NOMO-1 treated with dmso at 0.1 percent for 144 hours (cell line): ENCODE measurements around the gene SH3BP5.

ENCODE experiments used
- DNase-seq: peaks from one replicate; lab custom pipeline; 2025; ENCODE audit not compliant: unreplicated experiment; lab: John Stamatoyannopoulos, UW

The SH3BP5 gene

DNA sequence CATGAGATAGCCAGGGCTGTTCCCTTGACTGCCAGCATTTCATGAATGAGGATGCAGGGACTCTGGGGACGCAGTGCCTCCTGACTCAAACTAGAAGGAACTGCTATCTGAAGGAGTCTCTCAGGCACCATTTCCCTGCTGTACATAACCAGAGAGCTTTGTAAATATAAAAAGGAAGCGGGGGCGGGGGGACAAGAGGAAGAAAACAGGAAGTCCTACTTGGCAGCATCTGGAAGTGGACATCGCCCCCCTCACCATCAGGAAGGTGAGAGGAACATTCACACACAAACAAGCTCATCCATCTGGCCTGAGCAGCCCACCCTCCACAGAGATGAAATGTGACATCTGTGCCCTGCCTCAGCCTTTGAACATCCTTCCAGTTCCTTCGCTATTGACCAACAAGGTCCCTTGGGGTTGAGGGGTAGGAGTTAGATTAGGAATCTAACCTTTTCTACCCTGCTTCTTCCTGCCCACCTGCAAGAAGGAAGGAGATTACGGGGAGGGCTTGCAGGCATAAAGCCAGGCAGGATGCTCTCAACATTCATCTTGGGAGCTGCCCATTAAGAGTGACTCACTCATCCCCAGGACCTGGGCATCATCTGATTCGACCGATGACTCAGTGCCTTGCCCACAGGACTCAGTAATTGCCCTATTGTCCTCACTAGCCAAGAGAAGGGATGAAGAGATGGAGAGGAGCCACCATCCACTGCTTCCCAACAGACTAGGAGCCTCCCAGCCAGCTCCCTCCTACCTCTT is 31.9 kb downstream of the SH3BP5 start:
- DNase-seq: no peak

DNA sequence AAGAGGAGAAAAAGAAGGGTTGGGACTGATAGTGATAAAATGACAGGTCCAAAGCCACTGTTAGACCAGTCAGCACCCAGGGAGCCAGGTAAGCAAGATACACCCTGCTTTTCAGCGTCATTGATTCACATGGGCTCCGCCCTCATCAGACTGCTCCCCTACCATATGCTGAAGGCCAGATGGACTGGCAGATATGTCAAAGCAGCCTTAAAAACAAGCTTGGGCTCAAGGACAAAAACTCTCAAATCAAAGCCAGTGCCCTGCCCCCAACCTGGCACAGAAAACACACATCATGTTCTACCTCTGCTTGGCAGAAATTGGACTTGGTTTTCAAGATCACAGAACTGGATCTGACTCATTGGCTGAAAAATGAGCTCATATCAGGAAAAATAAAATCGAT is 33.4 kb downstream of the SH3BP5 start:
- no peak for DNase-seq

DNA sequence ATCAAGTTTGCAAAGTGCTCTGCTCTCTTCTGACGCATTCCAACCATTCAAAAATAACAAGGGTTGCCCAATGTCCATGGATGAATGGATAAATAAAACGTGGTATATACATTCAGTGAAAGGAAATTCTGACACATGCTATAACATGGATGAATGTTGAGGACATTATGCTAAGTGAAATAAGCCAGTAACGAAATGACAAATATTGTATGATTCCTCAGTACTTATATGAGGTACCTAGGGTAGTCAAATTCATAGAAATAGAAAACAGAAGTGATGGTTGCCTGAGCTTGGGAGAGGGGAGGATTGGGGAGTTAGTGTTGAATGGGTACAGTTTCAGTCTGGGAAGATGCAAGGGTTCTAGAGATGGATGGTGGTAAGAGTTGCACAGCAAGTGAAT is 33.9 kb downstream of the SH3BP5 start:
- DNase-seq: no peak

DNA sequence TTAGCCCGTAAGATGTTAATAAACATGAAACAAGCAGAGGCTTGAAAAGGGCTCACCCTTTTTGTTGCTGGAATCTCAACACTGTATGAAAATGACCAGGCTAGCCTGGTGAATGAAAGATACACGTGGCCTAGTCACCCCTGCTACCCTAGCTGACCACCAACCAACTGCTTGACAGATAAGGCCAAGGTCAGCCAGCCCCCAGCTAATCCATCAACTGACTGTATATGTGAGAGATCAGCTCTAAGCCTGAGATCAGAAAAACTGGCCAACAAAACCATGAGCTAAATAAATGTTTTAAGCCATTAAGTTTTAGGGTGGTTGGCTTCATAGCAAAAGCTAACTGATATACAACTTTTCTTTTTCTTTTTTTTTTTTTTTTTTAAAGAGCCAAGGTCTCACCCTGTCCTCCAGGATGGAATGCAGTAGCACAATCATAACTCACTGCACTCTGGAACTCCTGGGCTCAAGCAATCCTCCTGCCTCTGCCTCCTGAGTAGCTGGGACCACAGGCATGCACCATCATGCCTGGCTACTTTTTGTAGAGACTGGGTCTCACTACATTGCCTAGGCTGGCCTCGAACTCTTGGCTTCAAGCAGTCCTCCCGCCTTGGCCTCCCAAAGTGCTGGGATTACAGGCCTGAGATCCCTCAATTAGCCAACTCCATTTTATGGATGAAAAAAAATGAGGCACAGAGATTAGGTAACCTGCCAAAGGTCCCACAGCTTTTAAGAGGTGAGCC is 34.6 kb downstream of the SH3BP5 start:
- no peak for DNase-seq

DNA sequence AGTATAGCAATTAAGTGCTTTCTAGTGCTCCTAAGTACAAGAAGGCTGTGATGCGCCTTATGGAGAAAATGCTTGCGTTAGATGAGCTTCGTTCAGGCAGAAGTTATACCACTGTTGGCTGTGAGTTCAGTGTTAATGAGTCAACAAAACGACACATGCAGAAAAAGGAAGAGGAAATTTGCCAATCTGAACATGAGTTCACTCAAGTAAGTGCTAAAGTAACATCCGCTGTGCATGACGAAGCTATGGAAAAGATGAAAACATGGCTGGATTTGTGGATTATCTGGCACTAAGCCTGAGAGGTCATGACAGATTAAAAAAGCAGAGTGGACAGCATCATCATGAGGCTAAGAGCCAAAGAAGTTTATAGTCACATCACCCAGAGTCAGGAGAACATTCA is 36.9 kb downstream of the SH3BP5 start:
- DNase-seq: peak; percentile 85

DNA sequence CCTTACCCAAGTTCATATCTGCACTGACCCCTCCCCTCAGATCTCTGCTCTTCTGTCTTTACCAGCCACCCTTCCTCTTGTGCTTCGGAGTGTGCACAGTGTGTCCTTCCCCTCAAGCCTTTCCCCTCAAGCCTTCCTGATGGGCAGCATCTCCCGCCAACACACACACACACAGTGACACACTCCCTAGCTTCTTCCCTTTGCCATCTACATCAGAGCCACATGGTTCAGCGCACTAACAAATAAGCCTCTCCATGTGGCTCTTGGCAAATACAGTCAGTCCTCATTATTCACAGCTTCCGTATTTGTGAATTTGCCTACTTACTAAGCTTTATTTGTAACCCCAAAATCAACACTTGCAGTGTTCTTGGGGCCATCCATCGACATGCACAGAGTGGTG is 37.5 kb downstream of the SH3BP5 start:
- DNase-seq: peak; percentile 36

DNA sequence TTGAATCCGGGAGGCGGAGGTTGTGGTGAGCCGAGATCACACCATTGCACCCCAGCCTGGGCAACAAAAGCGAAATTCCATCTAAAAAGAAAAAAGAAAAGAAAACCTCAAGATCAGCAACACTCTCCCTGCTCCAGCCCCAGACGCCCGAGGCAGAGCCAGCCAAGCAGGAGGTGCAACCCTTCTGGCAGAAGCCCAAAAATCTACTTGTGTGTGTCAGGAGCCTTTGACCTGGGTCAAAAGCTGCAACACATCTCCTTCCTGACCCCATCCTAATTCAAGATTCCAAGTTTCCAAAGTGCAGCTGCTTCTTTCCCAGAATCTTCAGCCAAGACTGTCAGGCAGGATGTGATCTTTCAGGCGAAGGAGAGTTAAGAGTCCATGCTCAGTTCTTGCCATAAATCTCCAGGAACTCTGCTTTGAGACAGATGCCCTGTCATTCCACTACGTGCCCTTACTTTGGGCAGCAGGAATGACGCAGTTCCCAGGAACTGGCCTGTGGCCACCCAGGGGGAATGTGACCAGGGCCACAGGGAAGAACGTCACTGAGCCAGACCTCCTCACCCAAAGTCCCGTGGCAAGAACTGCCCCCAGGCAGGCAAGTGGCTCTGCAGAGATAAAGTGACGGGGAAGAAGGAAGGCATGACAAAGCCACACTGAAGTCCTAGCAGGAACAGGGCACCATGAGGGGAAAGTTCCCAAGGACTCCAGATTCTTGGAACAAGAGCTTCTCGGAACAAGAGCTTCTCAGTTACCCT is 39.4 kb downstream of the SH3BP5 start:
- no peak for DNase-seq

DNA sequence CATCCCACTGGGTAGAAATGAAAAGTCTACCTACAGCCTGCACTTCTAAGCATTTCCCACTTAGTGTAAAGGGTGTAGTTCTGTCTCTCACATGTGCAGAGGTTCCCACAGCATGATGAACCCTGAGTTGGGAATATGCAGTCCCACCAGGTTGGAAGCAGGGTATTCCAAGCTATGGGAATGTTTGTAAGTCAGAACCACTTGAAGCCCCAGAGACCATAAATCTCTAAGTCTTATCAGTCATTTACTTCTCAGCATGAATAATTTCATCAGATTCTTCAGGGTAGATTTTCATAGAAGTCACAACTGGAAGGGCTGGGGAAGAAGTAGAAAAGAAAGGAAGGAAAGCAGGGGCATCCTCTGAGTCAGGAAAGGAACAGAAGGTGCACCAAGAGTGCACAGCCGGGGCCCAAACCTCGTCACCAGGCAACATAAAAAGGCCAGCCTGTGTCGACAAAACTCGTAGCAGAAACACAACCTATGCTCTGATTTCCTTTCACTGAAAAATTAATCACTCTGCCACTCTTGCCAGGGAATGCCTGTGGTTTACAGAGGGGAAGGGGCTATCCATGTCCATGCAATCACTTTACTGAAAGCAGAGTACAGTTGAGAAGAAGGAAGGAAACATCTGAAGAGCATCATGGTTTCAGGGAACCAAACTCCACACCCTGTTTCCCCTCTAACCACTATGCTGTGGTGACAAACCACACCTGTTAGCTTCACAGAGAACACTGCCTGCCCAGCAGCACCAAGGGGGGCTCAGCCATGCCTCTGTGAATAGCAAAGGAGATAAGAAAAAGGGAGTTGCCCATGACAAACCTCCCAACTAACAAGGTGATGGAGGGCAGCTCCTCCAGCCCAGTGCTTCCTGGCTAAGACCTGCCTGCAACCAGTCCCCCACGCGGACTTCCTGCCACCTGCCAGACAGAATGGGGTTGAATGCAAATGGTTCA is 40.5 kb downstream of the SH3BP5 start:
- DNase-seq: no peak

DNA sequence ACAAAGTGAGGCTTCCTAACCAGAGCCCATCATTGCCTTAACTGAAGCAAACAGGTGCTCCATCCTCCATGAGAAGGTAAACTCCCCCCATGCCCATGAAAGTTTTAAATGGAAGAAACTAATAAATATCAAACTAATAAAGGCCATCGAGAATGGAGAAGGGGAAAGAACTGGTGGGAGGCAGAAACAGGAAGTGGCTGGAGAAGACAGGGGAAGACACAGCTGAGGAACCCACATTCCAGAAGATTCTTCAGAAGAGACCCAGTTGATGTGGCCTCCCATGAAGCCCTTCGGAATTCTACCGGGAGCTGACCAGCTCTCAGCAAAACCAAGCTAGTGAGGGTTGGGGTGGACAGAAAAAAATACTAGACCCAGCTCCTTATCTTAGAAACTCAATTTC is 41.6 kb downstream of the SH3BP5 start:
- no peak for DNase-seq

DNA sequence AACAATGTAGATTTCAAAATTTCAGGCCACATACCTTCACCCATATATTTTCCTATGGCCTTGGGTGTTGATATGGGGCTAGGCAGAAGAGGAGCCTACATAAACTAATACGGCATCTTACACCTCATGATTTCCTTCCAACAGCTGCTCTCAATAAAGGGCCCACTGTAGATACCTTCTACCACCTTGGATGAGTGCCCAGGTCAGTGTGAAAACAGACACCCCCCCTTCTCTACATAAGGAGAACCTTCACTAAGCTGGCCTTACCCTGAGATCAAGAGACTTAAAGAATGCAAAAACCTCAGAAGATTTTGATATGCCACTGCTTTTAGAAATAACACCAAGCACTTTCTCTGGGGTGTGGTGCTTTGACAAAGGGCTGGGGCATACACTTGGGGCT is 42.7 kb downstream of the SH3BP5 start:
- no peak for DNase-seq

DNA sequence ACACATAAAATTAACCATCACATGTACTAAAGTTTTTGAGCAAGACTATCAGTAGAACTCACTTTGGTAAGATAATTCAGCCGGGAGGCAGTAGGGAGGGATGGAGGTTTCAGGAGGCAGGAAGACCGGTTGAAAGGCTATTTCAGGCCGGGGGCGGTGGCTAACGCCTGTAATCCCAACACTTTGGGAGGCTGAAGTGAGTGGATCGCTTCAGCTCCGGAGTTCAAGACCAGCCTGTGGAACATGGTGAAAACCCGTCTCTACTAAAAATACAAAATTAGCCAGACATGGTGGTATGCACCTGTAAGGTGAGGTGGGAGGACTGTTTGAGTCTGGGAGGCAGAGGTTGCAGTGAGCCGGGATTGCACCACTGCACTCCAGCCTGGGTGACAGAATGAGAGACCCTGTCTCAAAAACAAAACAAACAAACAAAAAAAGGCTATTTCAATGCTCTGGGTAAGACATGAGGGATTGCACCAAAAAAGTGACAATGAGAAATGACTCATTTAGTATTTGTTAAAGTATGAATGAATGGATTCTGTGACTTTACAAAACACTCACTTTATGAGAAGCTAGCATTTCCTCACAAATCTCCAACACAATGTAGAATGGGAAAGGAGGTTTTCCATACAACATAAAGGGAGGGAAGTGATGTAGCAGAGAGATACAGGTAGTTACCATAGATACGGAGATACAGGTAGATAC is 43.9 kb downstream of the SH3BP5 start:
- DNase-seq: no peak

DNA sequence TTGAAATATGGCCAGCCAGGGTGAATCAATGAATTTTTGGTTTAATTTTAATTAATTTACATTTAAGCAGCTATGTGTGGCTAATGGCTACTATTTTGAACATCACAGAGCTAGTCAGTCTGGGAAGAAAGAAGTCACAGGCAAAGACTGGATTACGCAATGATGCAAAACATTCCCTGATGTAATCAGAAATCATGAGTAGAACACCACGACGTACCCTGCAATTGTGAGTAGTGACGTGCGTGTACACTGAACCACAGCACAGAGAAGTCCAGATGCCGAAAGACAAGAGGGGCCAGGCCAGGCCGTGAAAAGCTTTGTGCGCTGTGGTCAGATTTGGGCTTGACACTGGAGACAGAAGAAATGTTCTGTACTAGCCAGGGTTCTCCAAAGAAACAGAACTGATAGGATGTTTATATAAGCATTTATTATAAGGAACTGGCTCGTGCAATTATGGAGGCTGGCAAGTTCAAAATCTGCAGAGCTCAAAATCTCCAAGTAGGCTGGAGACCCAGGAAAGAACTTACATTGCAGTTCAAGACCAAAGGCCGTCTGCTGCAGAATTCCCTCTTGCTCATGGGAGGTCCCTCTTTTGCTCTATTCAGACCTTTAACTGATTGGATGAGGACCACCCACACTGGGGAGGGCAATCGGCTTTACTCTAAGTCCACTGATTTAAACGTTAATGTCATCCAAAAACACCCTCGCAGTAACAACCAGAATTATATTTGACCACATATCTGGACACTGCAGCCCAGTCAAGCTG is 44.6 kb downstream of the SH3BP5 start:
- DNase-seq: peak; percentile 18

DNA sequence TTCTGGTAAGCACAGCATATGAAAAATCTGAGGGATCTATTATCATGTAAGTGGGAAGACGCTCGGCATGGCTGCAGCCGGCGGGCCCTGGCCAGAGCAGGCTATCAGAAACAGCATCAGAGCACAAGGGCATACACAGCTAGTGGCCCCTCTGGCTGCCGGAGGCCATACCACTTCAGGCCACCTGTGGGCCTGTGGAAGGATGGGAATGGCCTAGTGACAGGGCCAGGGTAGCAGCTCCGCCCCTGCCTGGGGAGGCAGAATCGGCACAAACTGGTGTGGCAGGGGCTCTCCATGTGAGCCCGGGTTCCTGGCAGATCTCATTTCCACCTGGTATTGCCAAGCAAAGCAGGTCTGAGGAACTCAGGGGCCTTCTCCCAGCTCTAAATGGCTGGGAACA is 46.4 kb downstream of the SH3BP5 start:
- no peak for DNase-seq

DNA sequence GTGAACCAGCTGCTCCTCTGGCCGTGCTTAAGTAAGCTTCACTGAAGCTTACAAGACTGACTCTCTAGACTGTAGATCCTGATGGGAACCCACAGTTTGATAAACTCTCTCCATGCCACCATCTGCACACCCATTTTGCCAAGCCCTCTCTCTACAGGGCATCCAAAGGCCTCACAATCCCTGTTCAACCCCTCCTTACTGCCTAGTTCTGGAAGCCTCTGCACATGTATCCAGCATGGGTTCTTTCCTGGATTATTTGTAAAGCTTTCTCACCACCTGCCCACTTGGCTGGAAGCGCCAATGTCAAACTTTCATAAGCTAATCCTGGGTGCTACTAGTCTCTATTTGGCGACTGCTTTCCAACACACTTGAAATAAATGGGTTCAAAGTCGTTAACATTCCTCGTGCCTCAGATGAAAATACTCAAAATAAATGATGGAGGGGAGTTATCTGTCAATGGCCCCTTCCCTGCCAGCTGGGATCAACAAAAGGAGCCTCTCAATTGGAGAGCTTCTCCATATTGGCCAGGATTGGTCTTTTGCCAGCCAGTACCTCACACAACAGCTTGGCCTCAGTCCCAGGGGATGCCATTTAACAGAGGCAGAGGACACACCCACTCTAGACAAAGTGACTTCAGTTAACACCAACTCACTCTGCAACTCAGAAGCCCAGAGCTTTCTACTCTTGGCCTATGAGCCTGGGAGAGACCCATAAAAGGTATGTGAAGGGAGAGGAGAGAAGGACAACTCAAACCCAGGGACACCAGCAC is 48.1 kb downstream of the SH3BP5 start:
- no peak for DNase-seq

DNA sequence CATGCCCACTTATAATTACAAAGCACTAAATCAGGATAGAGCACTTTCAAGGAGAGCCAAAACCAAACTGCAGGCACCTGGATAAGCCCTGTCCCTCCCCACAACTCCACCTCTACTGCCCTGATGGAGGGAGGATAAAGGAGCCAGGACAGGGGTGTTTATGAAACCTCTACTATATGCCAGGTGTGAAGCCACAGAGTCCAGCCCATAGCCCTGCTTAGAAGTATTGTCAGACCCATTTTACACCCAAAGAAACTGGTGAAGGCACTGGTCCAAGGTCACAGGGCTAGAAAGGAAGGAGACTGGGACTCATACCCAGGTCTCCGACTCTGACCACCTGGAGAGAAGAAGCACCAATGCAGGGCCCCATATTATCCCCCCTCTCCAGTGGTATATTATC is 48.7 kb downstream of the SH3BP5 start:
- DNase-seq: no peak

DNA sequence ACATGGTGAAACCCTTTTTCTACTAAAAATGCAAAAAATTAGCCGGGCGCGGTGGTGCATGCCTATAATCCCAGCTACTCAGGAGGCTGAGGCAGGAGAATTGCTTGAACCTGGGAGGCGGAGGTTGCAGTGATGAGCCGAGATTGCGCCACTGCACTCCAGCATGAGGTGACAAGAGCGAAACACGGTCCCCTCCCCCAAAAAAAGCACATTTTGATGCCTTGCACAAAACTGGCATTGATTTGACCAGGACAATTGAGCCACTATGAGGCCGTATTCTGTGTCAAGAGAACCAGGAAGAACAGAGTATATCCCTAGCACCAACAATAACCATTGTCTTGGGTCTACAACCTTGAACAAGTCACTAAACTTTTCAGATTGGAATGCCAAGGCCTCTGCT is 50.6 kb downstream of the SH3BP5 start:
- no peak for DNase-seq

DNA sequence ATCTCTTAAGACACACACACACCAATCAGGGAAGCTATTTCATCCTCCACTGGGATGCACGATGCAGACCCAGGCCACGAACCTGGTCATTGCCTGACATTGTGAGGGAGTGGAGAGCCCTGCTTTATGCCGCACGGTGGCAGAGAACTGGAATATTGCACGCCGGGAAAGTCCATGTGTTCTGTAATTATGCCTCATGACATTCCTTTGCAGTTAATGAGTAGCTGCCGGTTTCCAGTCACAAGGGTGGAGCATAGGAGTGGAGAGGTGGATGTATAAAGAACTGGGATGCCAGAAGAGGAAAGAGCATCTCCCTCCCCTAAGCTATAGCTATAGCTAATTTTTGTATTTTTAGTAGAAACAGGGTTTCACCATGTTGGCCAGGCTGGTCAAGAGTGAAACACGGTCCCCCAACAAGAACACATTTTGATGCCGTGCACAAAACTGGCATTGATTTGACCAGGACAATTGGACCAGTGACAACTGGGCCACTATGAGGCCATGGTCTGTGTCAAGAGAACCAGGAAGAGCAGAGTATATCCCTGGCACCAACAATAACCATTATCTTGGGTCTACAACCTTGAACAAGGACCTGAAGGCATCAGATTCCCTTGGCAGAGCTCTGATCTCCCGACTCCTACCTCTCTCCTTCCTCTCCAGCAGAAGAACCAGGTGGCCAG is 51.4 kb downstream of the SH3BP5 start:
- DNase-seq: no peak
